Inflammatory macrophage treated with lipopolysaccharide for 1 hour (primary cell): ENCODE data around the gene LRRC74B.

ENCODE experiments used
- DNase-seq, 2 donors: peaks; one replicate each; pipeline ENCODE4 v3.0.0-alpha.2; 2020 to 2022

LRRC74B gene

GRCh38 chr22:21105294-21105693, 59.5 kb downstream of the LRRC74B start:
- no peak for DNase-seq

- no peak for DNase-seq
Observed at GRCh38 chr22:21106000-21106399, 60.3 kb downstream of the LRRC74B start.

GRCh38 chr22:21108379-21109115, 62.8 kb downstream of the LRRC74B start:
- no peak for DNase-seq
